HG02943 (cell line): ENCODE data around the gene RAB32.
"Not testable (repeated sequence)": the region's sequence is repeated elsewhere in the genome, so short reads cannot be mapped to it uniquely, and the experiment has no call there.

Source experiments
- ATAC-seq: cut with Tn5 transposase; IDR thresholded peaks from one replicate; pipeline ENCODE4 v1.9.1; 2021; ENCODE audit warnings: mild to moderate bottlenecking, low read depth, moderate library complexity; ENCODE audit not compliant: unreplicated experiment

RAB32 gene

GRCh38 chr6:146543211-146543939, at the start of gene RAB32:
TSS of gene RAB32 (plus strand) at chr6:146543833. CDS start at chr6:146543872, 39 bp downstream.
- peak; percentile 75 for ATAC-seq

- no peak for ATAC-seq
These were observed 45.3 kb upstream of the RAB32 start for GRCh38 chr6:146498309-146498708.

DNA sequence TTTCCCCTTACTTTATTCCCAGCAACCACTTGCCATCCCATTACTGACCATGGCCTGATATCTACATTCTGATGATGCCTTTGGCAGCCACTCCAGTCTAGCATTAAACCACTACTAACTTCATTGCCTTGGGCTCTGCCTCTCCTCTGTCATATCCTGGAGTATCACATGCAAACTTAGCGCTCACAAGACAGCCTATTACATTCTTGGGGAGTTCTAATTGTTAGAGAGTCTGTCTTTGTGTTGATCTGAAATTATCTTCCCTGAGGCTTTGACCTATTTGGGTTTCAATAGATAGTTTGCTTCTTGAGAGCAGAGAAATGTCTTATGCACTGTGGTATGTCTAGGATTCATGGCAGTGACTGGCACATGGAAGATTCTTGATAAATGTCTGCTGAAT, 40.5 kb upstream of the RAB32 start:
- ATAC-seq: no peak

- no peak for ATAC-seq
These were observed 28.4 kb upstream of the RAB32 start for GRCh38 chr6:146515212-146515611.

DNA sequence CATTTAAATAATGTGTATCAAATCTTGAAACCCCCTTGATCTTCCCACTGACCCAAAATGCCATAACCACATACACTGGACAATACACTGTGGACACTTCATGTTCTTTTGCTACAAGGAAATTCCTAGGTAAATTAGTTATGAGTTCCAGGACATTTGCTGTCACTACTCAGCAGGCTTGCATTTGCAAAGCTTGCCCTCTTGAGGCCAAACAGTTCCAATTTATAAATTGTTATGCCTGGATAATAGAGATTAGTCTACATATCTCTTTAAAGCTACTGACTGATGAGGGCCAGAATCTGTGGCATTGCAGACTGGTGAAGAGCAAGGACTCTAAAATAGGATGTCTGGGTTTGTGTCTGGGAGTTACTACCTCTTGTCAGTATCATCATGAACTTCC, 17.4 kb upstream of the RAB32 start:
- ATAC-seq: no peak

DNA sequence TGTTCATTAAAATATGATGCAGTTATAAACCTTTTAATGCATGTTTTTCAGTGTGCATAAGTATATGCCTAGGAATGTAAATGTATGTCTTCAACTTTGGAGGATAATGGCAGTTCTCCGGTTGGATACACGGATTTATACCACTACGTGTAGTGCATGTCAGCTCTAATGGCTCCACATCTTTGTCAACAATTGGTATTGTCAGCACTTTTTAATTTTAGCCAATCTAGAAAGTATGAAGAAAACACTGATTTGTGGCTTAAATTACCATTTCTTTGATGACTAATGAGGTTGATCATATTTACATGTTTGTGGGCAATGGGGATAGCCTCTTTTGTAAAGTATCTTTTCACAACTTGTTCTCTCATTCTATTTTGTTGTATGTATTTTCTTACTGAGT, 10.9 kb upstream of the RAB32 start:
- no peak for ATAC-seq

DNA sequence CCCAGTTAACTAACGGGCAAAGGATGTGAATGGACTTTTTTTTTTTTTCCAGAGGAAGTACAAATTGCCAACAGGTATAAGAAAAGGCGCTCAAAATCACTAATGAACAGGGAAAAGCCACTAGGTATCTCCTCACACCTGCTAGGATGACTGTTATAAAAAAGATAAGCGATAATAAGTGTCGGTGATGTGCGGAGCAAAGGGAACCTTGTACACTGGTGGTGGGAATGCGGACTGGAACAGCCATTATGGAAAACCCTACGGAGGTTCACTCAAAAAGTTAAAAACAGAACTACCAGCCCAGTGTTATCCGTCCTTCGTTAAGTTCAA, 787 bp upstream of the RAB32 start:
- no peak for ATAC-seq

GRCh38 chr6:146543940-146544615, 445 bp downstream of the RAB32 start:
- peak; percentile 26 for ATAC-seq

- no peak for ATAC-seq
These were observed 1.1 kb downstream of the RAB32 start for GRCh38 chr6:146544616-146545182.

DNA sequence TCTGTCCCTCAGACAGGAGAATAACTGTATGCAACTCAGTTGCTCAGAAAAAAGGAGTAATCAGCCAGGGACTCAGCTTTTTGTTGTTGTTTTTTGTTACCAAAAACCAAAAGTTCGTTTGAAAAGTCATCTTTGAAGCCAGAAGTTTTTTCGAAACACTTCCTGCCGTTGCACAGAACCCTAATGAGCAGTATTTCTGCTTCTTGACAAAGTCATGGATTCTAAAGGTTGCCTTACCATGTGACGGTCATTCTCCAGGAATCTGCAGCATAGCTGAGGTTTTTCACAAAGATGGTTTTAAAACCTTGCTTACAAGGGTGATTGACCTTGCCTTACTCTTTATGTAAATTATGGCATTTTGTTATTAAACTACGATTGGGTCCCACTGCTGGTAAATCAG, 1.9 kb downstream of the RAB32 start:
- ATAC-seq: no peak

DNA sequence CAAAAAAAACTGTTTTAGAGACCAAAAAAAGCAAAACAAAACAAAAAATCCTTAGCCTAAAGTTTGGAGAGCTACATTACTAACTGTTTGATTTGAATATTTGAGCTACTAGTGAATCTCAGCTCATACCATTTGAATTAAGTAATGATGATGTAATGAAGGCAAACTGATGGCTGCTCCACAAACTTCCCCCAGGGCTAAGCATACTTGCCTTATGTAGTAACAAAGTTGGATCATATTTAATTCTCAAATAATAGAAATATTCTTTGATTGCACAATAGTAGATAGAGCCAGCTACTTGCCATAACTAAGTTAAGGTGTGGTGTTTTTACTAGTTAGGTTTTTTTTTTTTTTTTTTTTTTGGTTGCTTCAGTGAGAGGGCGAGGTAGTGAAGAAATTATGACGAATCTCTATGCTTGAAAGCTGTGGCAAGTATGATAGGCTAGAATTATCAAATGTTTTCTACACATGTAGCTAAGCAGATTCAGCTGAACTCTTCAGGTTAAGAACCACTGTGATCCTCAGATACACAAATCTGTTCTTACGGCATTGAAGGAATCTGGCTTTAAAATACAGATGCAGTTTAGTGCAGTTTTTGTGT, 2.9 kb downstream of the RAB32 start:
- ATAC-seq: no peak

GRCh38 chr6:146547889-146548288, 4.3 kb downstream of the RAB32 start:
- ATAC-seq: no peak

GRCh38 chr6:146548898-146549374, 5.3 kb downstream of the RAB32 start:
- no peak for ATAC-seq

GRCh38 chr6:146550911-146551310, 7.3 kb downstream of the RAB32 start:
- ATAC-seq: no peak

GRCh38 chr6:146551545-146551944, 7.9 kb downstream of the RAB32 start:
- no peak for ATAC-seq

- no peak for ATAC-seq
These were observed 9.9 kb downstream of the RAB32 start for GRCh38 chr6:146553377-146554135.

- no peak for ATAC-seq
These were observed 17.0 kb downstream of the RAB32 start for GRCh38 chr6:146560607-146561006.

DNA sequence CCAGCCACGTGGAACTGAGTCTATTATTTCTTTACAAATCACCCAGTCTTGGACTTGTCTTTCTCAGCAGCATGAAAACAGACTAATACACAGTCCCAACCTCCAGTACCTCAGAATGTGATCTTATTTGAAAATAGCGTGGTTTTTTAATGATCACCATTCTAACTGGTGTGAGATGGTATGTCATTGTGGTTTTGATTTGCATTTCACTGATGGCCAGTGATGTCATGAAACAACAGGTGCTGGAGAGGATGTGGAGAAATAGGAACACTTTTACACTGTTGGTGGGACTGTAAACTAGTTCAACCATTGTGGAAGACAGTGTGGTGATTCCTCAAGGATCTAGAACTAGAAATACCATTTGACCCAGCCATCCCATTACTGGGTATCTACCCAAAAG, 23.0 kb downstream of the RAB32 start:
- ATAC-seq: not testable (repeated sequence)

DNA sequence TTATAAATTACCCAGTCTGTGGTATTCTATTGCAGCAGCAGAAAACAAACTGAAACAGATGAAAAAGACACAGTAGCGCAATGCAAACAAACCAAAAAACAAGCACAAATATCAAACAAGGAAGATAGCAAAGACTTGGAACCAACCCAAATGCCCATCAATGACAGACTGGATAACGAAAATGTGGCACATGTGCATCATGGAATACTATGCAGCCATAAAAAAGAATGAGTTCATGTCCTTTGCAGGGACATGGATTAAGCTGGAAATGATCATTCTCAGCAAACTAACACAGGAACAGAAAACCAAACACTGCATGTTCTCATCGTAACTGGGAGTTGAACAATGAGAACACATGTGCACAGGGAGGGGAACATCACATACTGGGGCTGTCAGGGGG, 25.0 kb downstream of the RAB32 start:
- ATAC-seq: not testable (repeated sequence)

- ATAC-seq: no peak
These were observed 30.6 kb downstream of the RAB32 start for GRCh38 chr6:146574211-146574610.

GRCh38 chr6:146578054-146578453, 34.4 kb downstream of the RAB32 start:
- ATAC-seq: no peak
